Measurements from ENCODE around the gene MTNR1B. TPM values are rescaled to one million over a fixed set of nuclear protein-coding genes. Genes with fewer than 3 reads are reported as not detected.

Gene MTNR1B
- total RNA-seq, 1 donor from 2014 or later: not detected

GRCh38 chr11:92967178-92967577 lies 2.3 kb upstream of the MTNR1B start:
- peaks cover 11% of the 10 kb centered on the region for H3K27me3 ChIP-seq (ENCODE audit: control insufficient read depth, insufficient read depth, low read length)
- no peaks in the 10 kb centered on the region for H3K36me3 ChIP-seq (ENCODE audit: control insufficient read depth, insufficient read depth, low read length)
- FAIRE-seq: no peak
- DNase-seq (ENCODE audit: low read depth): no peak
- TF ChIP-seq CTCF (IDR thresholded peaks at IDR 0.05; ENCODE audit: insufficient read depth, low read length, severe bottlenecking): no peak
- no peak overlapping the region for H3K4me3 ChIP-seq (ENCODE audit: low read depth, low read length)

DNA sequence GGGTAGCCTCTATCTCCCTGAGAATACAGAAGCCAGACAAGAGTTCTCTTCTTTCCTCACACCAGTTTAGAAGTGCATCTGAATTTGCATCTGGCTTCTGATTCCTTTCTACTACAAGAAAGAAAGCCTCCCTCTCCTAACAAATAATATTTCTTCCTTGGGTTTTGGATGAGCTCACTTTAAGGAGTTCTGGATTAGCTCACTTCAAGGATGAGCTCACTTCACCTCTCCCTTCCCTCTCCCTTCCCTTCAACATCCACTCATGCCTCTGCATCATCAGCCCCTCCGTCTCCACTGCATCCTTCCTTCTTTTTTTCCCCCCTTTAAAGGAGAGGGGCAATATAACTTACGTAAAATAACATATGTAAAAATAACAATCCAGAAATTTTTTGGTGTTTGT lies 1.6 kb upstream of the MTNR1B start:
- DNase-seq (ENCODE audit: low read depth) (no peak), FAIRE-seq (no peak)
- no peak for TF ChIP-seq CTCF (IDR thresholded peaks at IDR 0.05; ENCODE audit: insufficient read depth, low read length, severe bottlenecking)
- Histone ChIP-seq H3K4me3 (ENCODE audit: low read depth, low read length) (no peak overlapping the region), H3K27me3 (ENCODE audit: control insufficient read depth, insufficient read depth, low read length) (peaks cover 11% of the 10 kb centered on the region), H3K36me3 (ENCODE audit: control insufficient read depth, insufficient read depth, low read length) (no peaks in the 10 kb centered on the region)

GRCh38 chr11:92969293-92969633 lies 188 bp upstream of the MTNR1B start:
- no peak for TF ChIP-seq CTCF (IDR thresholded peaks at IDR 0.05; ENCODE audit: insufficient read depth, low read length, severe bottlenecking)
- DNase-seq (ENCODE audit: low read depth): no peak
- Histone ChIP-seq H3K27me3 (ENCODE audit: control insufficient read depth, insufficient read depth, low read length) (peaks cover 11% of the 10 kb centered on the region), H3K36me3 (ENCODE audit: control insufficient read depth, insufficient read depth, low read length) (no peaks in the 10 kb centered on the region), H3K4me3 (ENCODE audit: low read depth, low read length) (no peak overlapping the region)
- FAIRE-seq: no peak

- no peak for DNase-seq (ENCODE audit: low read depth)
- FAIRE-seq: no peak
- Histone ChIP-seq H3K4me3 (ENCODE audit: low read depth, low read length) (no peak overlapping the region), H3K27me3 (ENCODE audit: control insufficient read depth, insufficient read depth, low read length) (peaks cover 11% of the 10 kb centered on the region), H3K36me3 (ENCODE audit: control insufficient read depth, insufficient read depth, low read length) (no peaks in the 10 kb centered on the region)
- no peak for TF ChIP-seq CTCF (IDR thresholded peaks at IDR 0.05; ENCODE audit: insufficient read depth, low read length, severe bottlenecking)
Measured at GRCh38 chr11:92972248-92972647, 2.8 kb downstream of the MTNR1B start.

GRCh38 chr11:92975285-92975684 lies 5.8 kb downstream of the MTNR1B start:
- no peak for FAIRE-seq
- H3K27me3 ChIP-seq (ENCODE audit: control insufficient read depth, insufficient read depth, low read length): peaks cover under 1% of the 10 kb centered on the region
- TF ChIP-seq CTCF (IDR thresholded peaks at IDR 0.05; ENCODE audit: insufficient read depth, low read length, severe bottlenecking): no peak
- H3K4me3 ChIP-seq (ENCODE audit: low read depth, low read length): no peak overlapping the region
- no peak for DNase-seq (ENCODE audit: low read depth)
- H3K36me3 ChIP-seq (ENCODE audit: control insufficient read depth, insufficient read depth, low read length): no peaks in the 10 kb centered on the region

- Histone ChIP-seq H3K27me3 (ENCODE audit: control insufficient read depth, insufficient read depth, low read length) (no peaks in the 10 kb centered on the region), H3K4me3 (ENCODE audit: low read depth, low read length) (no peak overlapping the region), H3K36me3 (ENCODE audit: control insufficient read depth, insufficient read depth, low read length) (no peaks in the 10 kb centered on the region)
- DNase-seq (ENCODE audit: low read depth): no peak
- no peak for FAIRE-seq
- no peak for TF ChIP-seq CTCF (IDR thresholded peaks at IDR 0.05; ENCODE audit: insufficient read depth, low read length, severe bottlenecking)
Measured at GRCh38 chr11:92976681-92977080, 7.2 kb downstream of the MTNR1B start.
